ENCODE results near the gene HS6ST3. TPM values are rescaled to one million over a fixed set of nuclear protein-coding genes. Genes with fewer than 3 reads are reported as not detected.

Gene HS6ST3
- total and polyA plus RNA-seq, 2 donors (not counting 3 experiments of a cell fraction or from before 2014, with no cell fraction given): 0.03 to 0.15 TPM

- TF ChIP-seq, protein P1, sequence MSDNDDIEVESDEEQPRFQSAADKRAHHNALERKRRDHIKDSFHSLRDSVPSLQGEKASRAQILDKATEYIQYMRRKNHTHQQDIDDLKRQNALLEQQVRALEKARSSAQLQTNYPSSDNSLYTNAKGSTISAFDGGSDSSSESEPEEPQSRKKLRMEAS (IDR thresholded peaks at IDR 0.05; ENCODE audit: insufficient read depth, insufficient read length): no peak
- TF ChIP-seq JUN (IDR thresholded peaks at IDR 0.05; ENCODE audit: borderline replicate concordance, insufficient read depth, insufficient read length, low read depth): no peak
- TF ChIP-seq EZH2 (IDR thresholded peaks at IDR 0.05; ENCODE audit: borderline replicate concordance, low read depth, low read length, severe bottlenecking): no peak
- TF ChIP-seq POLR2A (IDR thresholded peaks at IDR 0.05; ENCODE audit: low read depth, low read length): no peak
- no peak for TF ChIP-seq POLR2AphosphoS5 (IDR thresholded peaks at IDR 0.05; ENCODE audit: insufficient read depth, low read depth, low read length)
- no peak for TF ChIP-seq CTCF (IDR thresholded peaks at IDR 0.05; ENCODE audit: extremely low read depth in 1 of 2, insufficient read depth in 1 of 2, low read depth in 1 of 2, low read length in 2 of 2)
- no peak for TF ChIP-seq MYC (IDR thresholded peaks at IDR 0.05; ENCODE audit: low read depth, low read length)
- TF ChIP-seq GATA2 (IDR thresholded peaks at IDR 0.05; ENCODE audit: insufficient read depth, insufficient read length, low read depth, low read length): no peak
- TF ChIP-seq FOS (IDR thresholded peaks at IDR 0.05; ENCODE audit: borderline replicate concordance, insufficient read depth, low read length): no peak
- no peaks in the 10 kb centered on the region for H3K27me3 ChIP-seq (ENCODE audit: control insufficient read depth in 2 of 2, insufficient read depth in 2 of 2, low read length in 2 of 2)
- H4K20me1 ChIP-seq (replicated peaks; ENCODE audit: control insufficient read depth, extremely low read depth, insufficient read depth, low read length): no peaks in the 10 kb centered on the region
- no peaks in the 10 kb centered on the region for H3K79me2 ChIP-seq (ENCODE audit: control insufficient read depth, insufficient read depth, low read length)
- CTCF ChIA-PET: interaction anchor here (1.0 to 3.0 kb wide), 2 partner anchors 671 to 791 kb away, joined by 3 to 13 read pairs; no protein-coding TSS in a partner anchor
- POLR2A ChIA-PET: no interaction called here
- H3K9me1 ChIP-seq (replicated peaks; ENCODE audit: control insufficient read depth, extremely low read depth, insufficient read depth, low read length): no peaks in the 10 kb centered on the region
- BruUV-seq (replicated peaks): no TSS peak
- no peak overlapping the region for H3K4me2 ChIP-seq (ENCODE audit: insufficient read depth, low read length)
- no peak for FAIRE-seq
- no peak for DNase-seq (ENCODE audit: low read depth, low spot score)
- intact Hi-C loops (cut with micrococcal nuclease) (no loop called here), dilution Hi-C loops (cut with MboI; ENCODE audit: extremely low pct_ligation_motif_present, low sequenced_read_pairs) (no loop called here)
- H3K27ac ChIP-seq (ENCODE audit: insufficient read depth, low read depth, low read length): no peak overlapping the region
- H3K9ac ChIP-seq (replicated peaks; ENCODE audit: extremely low read depth, insufficient read depth, low read length): no peak overlapping the region
- H3K36me3 ChIP-seq (ENCODE audit: control insufficient read depth in 2 of 2, extremely low read depth in 1 of 2, insufficient read depth in 2 of 2, low read length in 2 of 2): no peaks in the 10 kb centered on the region
- H2AFZ ChIP-seq (ENCODE audit: low read depth, low read length): no peak overlapping the region
- no peak overlapping the region for H3K4me3 ChIP-seq (replicated peaks in 1 of 3; ENCODE audit: insufficient read depth in 1 of 3, low read depth in 1 of 3, low read length in 3 of 3)
- no peaks in the 10 kb centered on the region for H3K4me1 ChIP-seq (ENCODE audit: control insufficient read depth, extremely low read depth, insufficient read depth, low read length)
- no peaks in the 10 kb centered on the region for H3K9me3 ChIP-seq (replicated peaks; ENCODE audit: control insufficient read depth, insufficient read depth, low read length)
These were observed 721.1 kb downstream of the HS6ST3 start for GRCh38 chr13:96811049-96811448.

All from endothelial cell of umbilical vein (primary cell).